Fibroblast of skin of scalp (primary cell): ENCODE results near the gene EHF.
"Not testable (repeated sequence)": the region's sequence is repeated elsewhere in the genome, so short reads cannot be mapped to it uniquely, and the experiment has no call there.

Experiments
- DNase-seq: peaks from one replicate; pipeline ENCODE4 v3.0.0-alpha.2; 2013

Gene EHF

GRCh38 chr11:34671117-34671516 lies 50.2 kb downstream of the EHF start:
- no peak for DNase-seq

GRCh38 chr11:34671946-34672345 lies 51.1 kb downstream of the EHF start:
- DNase-seq, result no peak

GRCh38 chr11:34674038-34674437 lies 53.1 kb downstream of the EHF start:
- DNase-seq, result no peak

GRCh38 chr11:34676227-34676626 lies 55.3 kb downstream of the EHF start:
- DNase-seq, result no peak

- DNase-seq, result no peak
Measured at GRCh38 chr11:34679681-34680080, 58.8 kb downstream of the EHF start.

- DNase-seq, result no peak
Measured at GRCh38 chr11:34680206-34680605, 59.3 kb downstream of the EHF start.

- peak; percentile 15 for DNase-seq
Measured at GRCh38 chr11:34680918-34681586, 60.2 kb downstream of the EHF start.

- peak; percentile 32 for DNase-seq
Measured at GRCh38 chr11:34682825-34683224, 61.9 kb downstream of the EHF start.

GRCh38 chr11:34683396-34683795 lies 62.5 kb downstream of the EHF start:
- DNase-seq, result no peak

GRCh38 chr11:34685864-34686263 lies 65.0 kb downstream of the EHF start:
- no peak for DNase-seq

- not testable (repeated sequence) for DNase-seq
Measured at GRCh38 chr11:34692299-34692698, 71.4 kb downstream of the EHF start.

- no peak for DNase-seq
Measured at GRCh38 chr11:34696862-34697261, 76.0 kb downstream of the EHF start.

- no peak for DNase-seq
Measured at GRCh38 chr11:34706709-34707461, 86.0 kb downstream of the EHF start.

- DNase-seq, result no peak
Measured at GRCh38 chr11:34707462-34707840, 86.6 kb downstream of the EHF start.
